GM12878 (cell line): ENCODE data around the gene CAMKMT. TPM values are rescaled to one million over a fixed set of nuclear protein-coding genes. Genes with fewer than 3 reads are reported as not detected.
A peak's percentile ranks its signal among the peaks of the same experiment; 100 is the strongest.

Source experiments
- BCL3 ChIP-seq: IDR thresholded peaks from 2 replicates; pipeline ENCODE4 v1.6.1; 2011; ENCODE audit warnings: borderline replicate concordance, low read depth, mild to moderate bottlenecking, moderate library complexity, low read length; ENCODE audit not compliant: insufficient read depth, poor library complexity, severe bottlenecking
- BCLAF1 ChIP-seq: fragments of 450-650 bp; IDR thresholded peaks from 2 replicates; pipeline ENCODE4 v1.6.1; 2017; ENCODE audit warnings: antibody characterized with exemption, mild to moderate bottlenecking, moderate library complexity
- EGR1 ChIP-seq, 2 experiments: IDR thresholded peaks; 1 replicate in 1 of 2; 2 replicates in 1 of 2; pipeline ENCODE4 v1.6.1; 2011 to 2012; ENCODE audit warnings: low read depth in 2 of 2, low read length in 2 of 2, borderline replicate concordance in 1 of 2, mild to moderate bottlenecking in 1 of 2, moderate library complexity in 1 of 2
- ESRRA ChIP-seq: IDR thresholded peaks from 2 replicates; pipeline ENCODE4 v1.6.1; 2012; ENCODE audit warnings: mild to moderate bottlenecking, low read length, improper control_type of control experiment
- GABPA ChIP-seq: IDR thresholded peaks from 2 replicates; pipeline ENCODE4 v1.6.1; 2014; ENCODE audit warnings: antibody characterized with exemption, low read depth, mild to moderate bottlenecking, inconsistent platforms
- MXI1 ChIP-seq: fragments of 150-350 bp; IDR thresholded peaks from 2 replicates; pipeline ENCODE4 v1.6.1; 2011; ENCODE audit warnings: low read depth, mild to moderate bottlenecking, inconsistent platforms, low read length, improper control_type of control experiment
- NFIC ChIP-seq: IDR thresholded peaks from 2 replicates; pipeline ENCODE4 v1.6.1; 2012; ENCODE audit warnings: low read depth, mild to moderate bottlenecking, inconsistent platforms, low read length, moderate library complexity
- PRDM15 ChIP-seq: fragments of 450-650 bp; formaldehyde crosslinking; IDR thresholded peaks from 2 replicates; pipeline ENCODE4 v1.4.0; 2020; ENCODE audit warnings: mild to moderate bottlenecking, moderate library complexity
- RELA ChIP-seq: fragments of 450-650 bp; IDR thresholded peaks from 2 replicates; pipeline ENCODE4 v1.8.0; 2014; ENCODE audit warnings: borderline replicate concordance; ENCODE audit not compliant: partially characterized antibody
- REST ChIP-seq: IDR thresholded peaks from 2 replicates; pipeline ENCODE4 v1.6.1; 2012; ENCODE audit warnings: mild to moderate bottlenecking, low read depth, low read length
- SPI1 ChIP-seq: IDR thresholded peaks from 2 replicates; pipeline ENCODE4 v1.6.1; 2011; ENCODE audit warnings: low read depth, mild to moderate bottlenecking, low read length, moderate library complexity, borderline replicate concordance; ENCODE audit not compliant: insufficient read depth
- TAF1 ChIP-seq: IDR thresholded peaks from 2 replicates; pipeline ENCODE4 v1.6.1; 2011; ENCODE audit warnings: mild to moderate bottlenecking, low read depth, low read length, borderline replicate concordance
- USF2 ChIP-seq: IDR thresholded peaks from 2 replicates; pipeline ENCODE4 v1.6.1; 2011; ENCODE audit warnings: low read depth, low read length, improper control_type of control experiment, borderline replicate concordance
- YY1 ChIP-seq: IDR thresholded peaks from 2 replicates; pipeline ENCODE4 v1.6.1; 2011; ENCODE audit warnings: low read depth, mild to moderate bottlenecking, low read length
- ZNF384 ChIP-seq: IDR thresholded peaks from 2 replicates; pipeline ENCODE4 v1.6.1; 2012; ENCODE audit warnings: low read depth, mild to moderate bottlenecking, low read length, improper control_type of control experiment, borderline replicate concordance
- polyA plus RNA-seq, 11 experiments: library from polyadenylated mRNA; depleted of rRNA in 4 of 11; unstranded in 6 of 11; stranded (reverse) in 5 of 11; fragments of >200 nt; fragmentation: Nextera tagmentation in 4 of 11; fragmentation: Illumina TruSeq in 1 of 11; extraction: Ambion mirVana in 4 of 11; extraction: Trizol in 1 of 11; gene quantifications; 1 replicate in 1 of 11; 2 replicates in 10 of 11; pipeline versions ENCODE4 v1.2.1 to v1.2.3, GENCODE V29; 2011 to 2016; ENCODE audit warnings: inconsistent platforms in 2 of 11, missing spikeins in 2 of 11, low read depth in 1 of 11
- total RNA-seq, 4 experiments: library from RNA; depleted of rRNA in 3 of 4; stranded (reverse); fragments of >200 nt in 3 of 4; fragmentation: Illumina TruSeq in 1 of 4; extraction: Trizol in 1 of 4; gene quantifications; 2 replicates each; pipeline versions ENCODE4 v1.2.1 to v1.2.3, GENCODE V29; 2013 to 2021

The CAMKMT gene
- total and polyA plus RNA-seq, 10 of the 15 experiments (the other 5 are each of a cell fraction or from before 2014, with no cell fraction given) = 2.7 to 16.0 (median 11.8) TPM

- TF ChIP-seq PRDM15 (CRISPR knock-in tag) (no peak), MXI1 (no peak), YY1 (0 out of 2 replicates have a peak, but pooled peaks have one; percentile 32), USF2 (no peak), TAF1 (no peak), BCLAF1 (no peak), ZNF384 (no peak), EGR1 (IDR thresholded peaks at IDR 0.05; ENCODE audit: borderline replicate concordance in 1 of 2, low read depth in 2 of 2, low read length in 2 of 2) (peak in 1 of 2 experiments; percentile 82; a peak in 2 of 3 replicates), GABPA (no peak), ESRRA (no peak), NFIC (0 out of 2 replicates have a peak, but pooled peaks have one; percentile 37), SPI1 (peak; percentile 99), RELA (no peak), BCL3 (no peak), REST (no peak)
These were observed 417.1 kb downstream of the CAMKMT start (continued) for GRCh38 chr2:44778671-44779476.
